GM12891 (cell line): ENCODE data around the gene IVNS1ABP.
"Not testable (repeated sequence)": the region's sequence is repeated elsewhere in the genome, so short reads cannot be mapped to it uniquely, and the experiment has no call there.

Source experiments
- DNase-seq: peaks from one replicate; pipeline ENCODE4 v3.0.0; 2011; ENCODE audit warnings: low spot score; ENCODE audit not compliant: insufficient read length
- FAIRE-seq: peaks from 2 replicates; lab custom pipeline; 2011; peaks lifted over from hg19 to GRCh38; lab: Jason Lieb, UNC
- PAX5 ChIP-seq: IDR thresholded peaks from 2 replicates; pipeline ENCODE4 v1.6.1; 2011; ENCODE audit warnings: low read length, moderate library complexity, mild to moderate bottlenecking; ENCODE audit not compliant: insufficient read depth, severe bottlenecking
- POLR2A ChIP-seq: IDR thresholded peaks from 2 replicates; pipeline ENCODE4 v1.6.1; 2011; ENCODE audit warnings: low read depth, low read length, control low read depth
- POLR2AphosphoS5 ChIP-seq: IDR thresholded peaks from 2 replicates; pipeline ENCODE4 v1.6.1; 2011; ENCODE audit warnings: low read depth, low read length, control low read depth
- POU2F2 ChIP-seq: IDR thresholded peaks from 2 replicates; pipeline ENCODE4 v1.6.1; 2011; ENCODE audit warnings: low read depth, mild to moderate bottlenecking, control low read depth, low read length, moderate library complexity
- SPI1 ChIP-seq: IDR thresholded peaks from 2 replicates; pipeline ENCODE4 v1.6.1; 2011; ENCODE audit warnings: low read depth, low read length, control low read depth
- TAF1 ChIP-seq: IDR thresholded peaks from 2 replicates; pipeline ENCODE4 v1.6.1; 2011; ENCODE audit warnings: low read depth, low read length, control low read depth

Gene IVNS1ABP

DNA sequence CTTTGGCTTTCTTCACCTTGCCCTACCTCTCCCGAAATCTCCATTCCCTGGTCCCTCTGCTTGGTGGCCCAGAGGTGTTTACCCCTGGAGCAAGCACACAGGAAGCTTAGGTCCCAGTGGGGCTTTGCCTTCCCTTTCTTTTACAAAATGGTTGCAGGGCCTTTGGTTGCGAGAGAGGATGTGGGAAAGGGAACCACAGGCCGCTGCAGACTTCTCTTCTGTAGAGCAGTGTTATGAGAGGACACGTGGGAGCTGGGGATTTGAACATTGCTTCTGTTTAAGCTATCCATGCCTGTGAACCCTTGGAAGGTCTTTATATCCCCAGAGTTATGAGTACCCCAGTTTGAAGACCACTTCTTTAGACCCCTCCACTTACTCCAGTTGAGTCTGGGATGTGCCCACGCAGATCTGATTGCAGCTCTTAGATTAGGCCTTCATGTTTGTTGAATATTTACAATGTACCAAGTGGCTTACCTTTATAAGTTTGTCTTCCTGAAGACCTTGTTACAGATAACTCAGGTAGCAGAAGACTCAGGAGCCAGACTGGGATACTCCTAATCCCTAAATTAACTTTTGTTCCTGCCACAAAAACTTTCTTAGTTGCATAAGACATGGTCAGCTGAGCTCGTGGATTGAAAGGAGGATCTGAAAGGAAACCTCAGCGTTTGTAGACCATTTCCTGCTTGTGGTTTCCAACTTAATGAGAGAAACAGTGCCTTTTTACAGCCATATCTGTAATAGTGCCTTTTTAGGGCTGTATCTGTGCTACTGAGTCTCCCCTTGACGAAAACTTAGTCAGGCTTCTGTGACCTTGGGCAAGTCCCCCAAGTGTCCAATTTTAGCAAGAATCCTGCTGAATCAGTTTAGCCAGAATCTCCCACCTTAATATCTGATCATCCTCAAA is 21.9 kb upstream of the IVNS1ABP start:
- TF ChIP-seq POU2F2 (0 out of 2 replicates have a peak, but pooled peaks have one; percentile 31), PAX5 (peak; percentile 14), SPI1 (peak; percentile 90), POLR2A (0 out of 2 replicates have a peak, but pooled peaks have one; percentile 17), TAF1 (no peak), POLR2AphosphoS5 (no peak)
- peak; percentile 84 for FAIRE-seq
- no peak for DNase-seq

DNA sequence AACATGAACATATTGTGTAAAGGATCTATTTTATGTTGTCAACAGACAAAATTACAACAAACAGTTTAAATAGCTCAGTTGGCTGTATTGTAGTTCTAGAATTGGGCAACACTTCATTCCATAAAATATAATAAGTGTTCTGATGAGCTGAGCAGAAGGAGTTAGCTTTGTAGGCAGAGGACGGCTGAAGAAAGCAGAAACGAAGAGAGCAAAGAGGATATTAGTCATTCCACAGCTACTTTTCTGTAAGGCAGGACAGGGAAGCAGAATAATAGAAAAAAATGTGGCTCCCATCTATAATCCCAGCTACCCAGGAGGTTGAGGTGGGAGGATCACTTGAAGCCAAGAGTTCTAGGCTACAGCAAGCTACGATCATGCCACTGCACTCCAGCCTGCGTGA is 20.2 kb upstream of the IVNS1ABP start:
- FAIRE-seq (no peak), DNase-seq (no peak)
- TF ChIP-seq TAF1: no peak
- TF ChIP-seq PAX5: no peak
- no peak for TF ChIP-seq POLR2A
- no peak for TF ChIP-seq POLR2AphosphoS5
- TF ChIP-seq SPI1: no peak

DNA sequence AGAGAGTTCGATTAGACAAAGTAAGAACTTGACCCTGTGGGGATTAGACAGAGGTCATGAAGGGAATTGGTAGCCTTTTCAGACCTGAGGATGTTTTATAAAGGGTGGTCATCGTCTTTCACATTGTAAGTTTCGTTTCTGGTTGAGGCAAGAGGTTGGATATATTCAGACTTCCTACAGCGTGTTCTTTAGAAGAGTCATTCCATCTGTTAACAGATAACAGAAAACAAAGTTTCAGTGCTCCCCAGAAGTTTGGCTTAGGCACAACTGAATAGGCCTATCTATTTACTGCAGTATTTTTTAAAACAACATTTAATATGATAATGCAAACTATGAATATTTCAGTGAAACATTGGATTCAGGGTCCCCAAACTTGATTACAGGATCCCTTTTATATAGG is 17.1 kb upstream of the IVNS1ABP start:
- DNase-seq (no peak), FAIRE-seq (peak; percentile 20)
- no peak for TF ChIP-seq TAF1
- no peak for TF ChIP-seq POLR2AphosphoS5
- TF ChIP-seq SPI1: no peak
- no peak for TF ChIP-seq PAX5
- TF ChIP-seq POLR2A: no peak
- TF ChIP-seq POU2F2: no peak

DNA sequence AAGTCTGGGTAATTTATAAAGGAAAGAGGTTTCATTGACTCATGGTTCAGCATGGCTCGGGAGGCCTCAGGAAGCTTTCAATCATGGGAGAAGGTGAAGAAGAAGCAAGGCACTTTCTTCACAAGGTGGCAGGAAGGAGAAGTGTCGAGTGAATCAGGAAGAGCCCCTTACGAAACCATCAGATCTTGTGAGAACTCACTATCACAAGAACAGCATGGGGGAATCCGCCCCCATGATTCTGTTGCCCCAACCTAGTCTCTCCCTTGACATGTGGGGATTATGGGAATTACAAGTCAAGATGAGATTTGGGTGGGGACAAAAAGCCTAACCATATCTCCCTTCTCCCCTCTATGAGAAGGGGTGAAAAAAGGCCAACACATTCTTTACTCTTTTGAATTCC is 11.2 kb upstream of the IVNS1ABP start:
- TF ChIP-seq POLR2A (no peak), SPI1 (no peak), PAX5 (no peak), POU2F2 (no peak), TAF1 (no peak), POLR2AphosphoS5 (no peak)
- no peak for DNase-seq
- FAIRE-seq: no peak

DNA sequence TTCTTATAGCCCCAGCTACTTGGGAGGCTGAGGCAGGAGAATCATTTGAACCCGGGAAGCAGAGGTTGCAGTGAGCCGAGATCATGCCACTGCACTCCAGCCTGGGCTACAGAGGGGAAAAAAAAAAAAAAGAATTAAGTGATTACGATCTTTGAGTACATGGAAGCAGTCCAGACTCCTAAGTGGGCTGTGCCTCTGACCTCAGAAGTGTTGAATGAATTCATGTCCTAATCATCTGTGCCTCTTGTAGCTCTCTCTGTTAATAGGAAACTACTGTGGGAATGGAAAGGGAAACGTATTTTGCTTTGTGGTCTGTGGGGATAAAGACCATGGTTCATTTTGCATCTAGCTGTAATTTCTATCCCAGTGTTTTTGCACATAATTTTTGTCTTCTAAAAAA is 8.4 kb upstream of the IVNS1ABP start:
- FAIRE-seq (no peak), DNase-seq (no peak)
- TF ChIP-seq PAX5 (no peak), POLR2AphosphoS5 (no peak), SPI1 (no peak), POU2F2 (no peak), TAF1 (no peak), POLR2A (no peak)

DNA sequence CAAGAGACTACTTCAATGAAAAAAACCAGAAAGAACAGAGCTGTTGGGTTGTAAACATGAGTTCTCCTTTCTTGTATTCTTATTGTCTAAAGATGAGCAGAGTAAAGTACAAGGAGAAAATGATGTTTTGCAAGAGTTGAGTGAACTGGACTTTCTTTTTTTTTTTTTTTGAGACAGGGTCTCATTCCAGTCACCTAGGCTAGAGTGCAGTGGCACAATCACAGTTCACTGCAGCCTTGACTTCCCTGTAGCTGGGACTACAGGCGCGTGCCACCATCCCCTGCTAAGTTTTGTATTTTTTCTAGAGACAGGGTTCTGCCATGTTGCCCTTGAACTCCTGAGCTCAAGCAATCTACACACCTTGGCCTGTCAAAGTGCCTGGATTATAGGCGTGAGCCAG is 7.1 kb upstream of the IVNS1ABP start:
- TF ChIP-seq POLR2AphosphoS5 (no peak), SPI1 (no peak), POLR2A (no peak), POU2F2 (no peak), PAX5 (no peak), TAF1 (no peak)
- no peak for DNase-seq
- FAIRE-seq: no peak

DNA sequence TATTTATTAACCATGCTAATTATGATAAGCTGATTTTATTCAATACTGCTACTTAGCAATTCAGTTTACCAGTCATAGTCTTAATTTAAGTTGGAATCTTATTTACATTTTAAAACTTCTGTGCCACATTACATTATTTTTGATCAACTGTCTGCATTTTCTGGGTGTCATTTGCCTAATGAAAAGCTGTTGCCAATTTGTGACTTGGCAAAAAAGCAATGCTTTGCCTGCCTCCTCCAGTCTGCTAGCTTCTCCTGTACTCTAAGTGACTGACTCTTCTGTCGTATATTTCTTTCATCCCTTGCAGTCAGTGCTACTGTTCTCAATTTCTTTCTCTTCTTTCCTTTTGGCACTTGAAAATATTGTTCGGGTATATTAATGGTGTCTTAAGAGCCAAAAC is 5.6 kb upstream of the IVNS1ABP start:
- DNase-seq (no peak), FAIRE-seq (no peak)
- TF ChIP-seq SPI1 (no peak), POLR2A (no peak), TAF1 (no peak), PAX5 (no peak), POU2F2 (no peak), POLR2AphosphoS5 (no peak)

DNA sequence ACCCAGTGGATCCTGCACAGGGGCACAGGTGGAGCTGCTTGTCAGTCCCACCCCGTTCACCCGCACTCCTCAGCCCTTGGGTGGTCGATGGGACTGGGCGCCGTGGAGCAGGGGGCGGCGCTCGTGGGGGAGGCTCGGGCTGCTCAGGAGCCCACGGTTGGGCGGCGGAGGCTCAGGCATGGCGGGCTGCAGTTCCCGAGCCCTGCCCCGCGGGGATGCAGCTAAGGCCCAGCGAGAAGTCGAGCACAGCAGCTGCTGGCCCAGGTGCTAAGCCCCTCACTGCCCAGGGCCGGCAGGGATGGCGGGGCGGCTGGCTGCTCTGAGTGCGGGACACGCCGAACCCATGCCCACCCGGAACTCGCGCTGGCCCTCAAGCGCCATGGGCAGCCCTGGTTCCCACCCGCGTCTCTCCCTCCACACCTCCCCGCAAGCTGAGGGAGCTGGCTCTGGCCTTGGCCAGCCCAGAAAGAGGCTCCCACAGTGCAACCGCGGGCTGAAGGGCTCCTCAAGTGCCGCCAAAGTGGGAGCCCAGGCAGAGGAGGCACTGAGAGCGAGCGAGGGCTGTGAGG is 4.7 kb upstream of the IVNS1ABP start:
- DNase-seq, FAIRE-seq: not testable (repeated sequence)

DNA sequence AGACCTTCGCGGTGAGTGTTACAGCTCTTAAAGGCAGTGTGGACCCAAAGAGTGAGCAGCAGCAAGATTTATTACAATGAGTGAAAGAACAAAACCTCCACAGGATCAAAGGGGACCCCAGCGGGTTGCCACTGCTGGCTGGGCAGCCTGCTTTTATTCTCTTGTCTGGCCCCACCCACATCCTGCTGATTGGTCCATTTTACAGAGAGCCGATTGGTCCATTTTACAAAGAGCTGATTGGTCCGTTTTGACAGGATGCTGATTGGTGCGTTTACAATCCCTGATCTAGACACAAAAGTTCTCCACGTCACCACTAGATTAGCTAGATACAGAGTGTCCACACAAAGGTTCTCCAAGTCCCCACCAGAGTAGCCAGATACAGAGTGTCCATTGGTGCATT is 4.1 kb upstream of the IVNS1ABP start:
- FAIRE-seq, DNase-seq: not testable (repeated sequence)

DNA sequence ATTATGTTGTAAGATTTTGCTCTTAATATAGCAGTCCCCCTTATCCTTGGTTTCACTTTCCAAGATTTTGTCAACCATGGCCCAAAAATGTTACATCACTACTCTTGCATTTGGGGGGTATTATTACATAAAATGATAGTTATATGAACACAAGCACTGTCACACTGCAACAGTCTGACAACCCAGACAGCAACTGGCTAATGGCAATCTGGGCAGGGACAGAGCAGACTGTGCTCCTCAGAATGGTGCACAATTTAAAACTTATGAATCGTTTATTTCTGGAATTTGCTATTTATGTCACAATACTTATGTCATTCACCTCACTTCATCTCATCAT is 2.1 kb upstream of the IVNS1ABP start:
- no peak for TF ChIP-seq POLR2A
- TF ChIP-seq TAF1: no peak
- no peak for TF ChIP-seq POLR2AphosphoS5
- TF ChIP-seq SPI1: no peak
- no peak for TF ChIP-seq POU2F2
- no peak for TF ChIP-seq PAX5

DNA sequence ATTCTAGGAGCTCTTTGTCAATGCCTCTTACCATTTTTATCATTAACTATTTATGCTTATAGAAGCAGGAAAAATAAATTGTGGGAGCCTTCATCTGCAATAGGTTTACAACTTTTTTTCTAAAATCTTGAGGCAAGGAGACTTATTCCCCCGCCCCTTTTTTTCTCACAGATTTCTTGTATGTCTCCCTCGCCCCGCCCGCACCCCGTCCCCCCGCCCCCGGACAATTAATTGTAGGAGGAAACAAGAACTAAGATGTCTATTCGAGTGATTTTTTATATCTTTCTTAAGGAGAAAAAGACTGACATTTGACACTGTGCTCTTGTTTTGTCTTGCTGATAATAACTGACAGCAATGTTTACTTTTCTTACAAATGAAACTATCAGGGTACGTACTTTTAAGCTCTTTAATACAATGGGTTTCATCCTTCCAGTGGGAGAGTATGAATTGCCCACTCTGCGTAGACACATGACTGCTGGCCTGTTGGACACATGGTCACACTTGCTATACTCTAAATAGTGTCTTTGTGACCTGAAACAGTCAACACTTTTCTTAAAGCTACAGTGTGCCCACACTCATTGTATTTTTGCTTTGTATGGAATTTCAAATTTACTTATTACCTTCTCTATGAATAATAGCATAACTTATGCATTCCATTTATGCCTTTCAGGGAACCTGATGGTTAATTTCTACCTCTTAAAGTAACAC is 1.5 kb upstream of the IVNS1ABP start:
- DNase-seq (no peak), FAIRE-seq (no peak)
- TF ChIP-seq TAF1 (no peak), POLR2A (no peak), POU2F2 (no peak), PAX5 (no peak), SPI1 (no peak), POLR2AphosphoS5 (no peak)

More for the DNA sequence above, 2.1 kb upstream of the IVNS1ABP start:
- DNase-seq (no peak), FAIRE-seq (no peak)
